ENCODE data around the gene PALLD.

PALLD gene

DNA sequence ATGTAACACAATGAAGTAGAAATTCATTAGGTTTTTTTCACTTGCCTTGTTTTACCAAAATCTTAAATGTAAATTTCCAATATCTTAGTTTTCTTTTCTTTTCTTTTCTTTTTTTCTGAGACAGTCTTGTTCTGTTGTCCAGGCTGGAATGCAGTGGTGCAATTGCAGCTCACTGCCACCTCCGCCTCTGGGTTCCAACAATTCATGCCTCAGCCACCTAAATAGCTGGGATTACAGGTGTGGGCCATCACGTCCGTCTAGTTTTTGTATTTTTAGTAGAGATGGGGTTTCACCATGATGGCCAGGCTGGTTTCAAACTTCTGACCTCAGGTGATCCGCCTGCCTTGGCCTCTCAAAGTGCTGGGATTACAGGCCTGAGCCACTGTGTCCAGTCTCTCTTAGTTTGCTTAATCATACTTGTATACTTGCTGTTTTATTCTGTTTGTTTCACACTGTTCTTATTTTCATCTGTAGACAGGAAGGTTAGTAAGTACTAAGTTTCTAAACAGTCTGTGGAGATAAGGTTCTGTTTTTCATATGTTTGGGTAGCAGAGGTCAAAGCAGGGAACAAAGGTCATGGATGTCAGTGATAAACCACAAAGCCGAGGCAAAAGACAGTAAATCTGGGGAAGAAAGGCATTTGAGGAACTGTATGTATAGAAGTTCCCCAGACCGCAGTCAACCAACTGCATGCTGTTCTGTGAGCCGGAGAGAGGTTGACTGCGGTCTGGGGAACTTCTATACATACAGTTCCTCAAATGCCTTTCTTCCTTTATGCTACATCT lies 384.2 kb downstream of the PALLD start:
- Mint-ChIP-seq H3K4me3 (peak overlapping the region; percentile 5), H3K36me3 (peaks cover 5% of the 10 kb centered on the region), H3K4me1 (peaks cover 30% of the 10 kb centered on the region), H3K27ac (no peak overlapping the region), H3K27me3 (peaks cover 24% of the 10 kb centered on the region), H3K9me3 (no peaks in the 10 kb centered on the region)
- ATAC-seq = peak; percentile 81

DNA sequence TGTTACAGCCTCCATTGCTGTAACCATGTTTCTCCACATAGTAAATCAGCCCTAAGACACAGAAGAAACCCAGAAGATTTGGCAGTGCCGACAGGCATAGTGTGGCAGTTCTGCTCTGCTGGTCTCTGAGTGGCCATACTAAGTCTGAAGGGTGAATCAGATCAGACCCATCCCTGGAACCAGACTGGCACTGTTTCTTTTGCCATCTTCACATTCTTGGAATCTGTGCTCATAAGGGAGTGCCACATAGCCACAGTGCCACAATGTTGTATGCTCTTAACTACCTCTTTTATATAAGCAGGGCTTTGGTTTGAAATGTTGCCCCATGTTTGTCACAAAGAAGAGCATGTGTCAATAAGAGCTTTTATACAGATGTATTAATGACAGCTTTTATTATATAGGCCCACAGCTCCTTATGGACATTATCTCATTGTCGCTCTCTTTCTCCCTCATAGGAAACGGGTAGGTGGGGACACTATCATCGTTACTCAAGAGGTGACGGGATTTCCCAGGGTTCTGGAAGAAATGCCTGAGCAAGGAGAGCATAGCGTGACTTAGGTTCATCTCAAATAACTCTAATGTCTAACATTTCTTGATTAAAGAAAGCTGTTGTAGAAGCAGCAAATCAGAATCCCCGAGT lies 385.0 kb downstream of the PALLD start:
- H3K27me3 Mint-ChIP-seq = peaks cover 20% of the 10 kb centered on the region
- ATAC-seq = peak; percentile 35
- H3K4me1 Mint-ChIP-seq = peaks cover 30% of the 10 kb centered on the region
- no peak overlapping the region for H3K4me3 Mint-ChIP-seq
- peaks cover 5% of the 10 kb centered on the region for H3K36me3 Mint-ChIP-seq
- no peak overlapping the region for H3K27ac Mint-ChIP-seq
- no peaks in the 10 kb centered on the region for H3K9me3 Mint-ChIP-seq

- H3K27ac Mint-ChIP-seq = no peak overlapping the region
- H3K4me3 Mint-ChIP-seq = no peak overlapping the region
Observed at GRCh38 chr4:168882650-168883233, 385.9 kb downstream of the PALLD start.

GRCh38 chr4:168883513-168883912 lies 386.7 kb downstream of the PALLD start:
- Mint-ChIP-seq H3K36me3 (peaks cover under 1% of the 10 kb centered on the region), H3K27ac (no peak overlapping the region)
- ATAC-seq = no peak

More at GRCh38 chr4:168882650-168883233, 385.9 kb downstream of the PALLD start:
- H3K4me1 Mint-ChIP-seq = peaks cover 30% of the 10 kb centered on the region
- peaks cover 20% of the 10 kb centered on the region for H3K27me3 Mint-ChIP-seq
- H3K36me3 Mint-ChIP-seq = peaks cover 5% of the 10 kb centered on the region
- H3K9me3 Mint-ChIP-seq = no peaks in the 10 kb centered on the region
- no peak for ATAC-seq

GRCh38 chr4:168884251-168885124 lies 387.6 kb downstream of the PALLD start:
- peaks cover 7% of the 10 kb centered on the region for H3K36me3 Mint-ChIP-seq
- H3K27me3 Mint-ChIP-seq = peaks cover 2% of the 10 kb centered on the region
- H3K4me1 Mint-ChIP-seq = peaks cover 15% of the 10 kb centered on the region
- ATAC-seq = no peak
- H3K9me3 Mint-ChIP-seq = no peaks in the 10 kb centered on the region
- no peak overlapping the region for H3K27ac Mint-ChIP-seq
- H3K4me3 Mint-ChIP-seq = no peak overlapping the region

More at GRCh38 chr4:168883513-168883912, 386.7 kb downstream of the PALLD start:
- no peak overlapping the region for H3K4me3 Mint-ChIP-seq
- H3K9me3 Mint-ChIP-seq = no peaks in the 10 kb centered on the region
- H3K27me3 Mint-ChIP-seq = peaks cover 12% of the 10 kb centered on the region
- H3K4me1 Mint-ChIP-seq = peaks cover 24% of the 10 kb centered on the region

DNA sequence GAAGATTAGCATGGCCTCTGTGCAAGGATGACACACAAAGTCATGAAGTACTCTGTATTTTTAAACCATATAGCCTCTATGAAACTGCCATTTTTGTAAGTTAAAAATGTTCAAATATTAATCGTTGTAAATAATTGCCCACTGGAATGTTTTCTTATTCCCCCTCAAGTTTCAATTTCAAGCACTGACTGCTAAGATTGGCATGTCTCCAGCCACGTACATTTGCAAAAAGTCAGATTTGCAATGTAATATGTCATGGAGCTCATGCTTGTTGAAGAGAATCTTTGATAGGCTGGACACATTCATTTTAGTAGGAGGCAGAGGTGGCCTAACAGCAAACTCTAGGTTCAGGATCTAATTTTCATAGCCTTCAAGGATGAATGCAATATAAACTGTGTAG lies 388.5 kb downstream of the PALLD start:
- ATAC-seq = no peak
- Mint-ChIP-seq H3K4me1 (peaks cover 14% of the 10 kb centered on the region), H3K27me3 (no peaks in the 10 kb centered on the region), H3K27ac (no peak overlapping the region), H3K4me3 (no peak overlapping the region), H3K36me3 (peaks cover 7% of the 10 kb centered on the region), H3K9me3 (no peaks in the 10 kb centered on the region)

DNA sequence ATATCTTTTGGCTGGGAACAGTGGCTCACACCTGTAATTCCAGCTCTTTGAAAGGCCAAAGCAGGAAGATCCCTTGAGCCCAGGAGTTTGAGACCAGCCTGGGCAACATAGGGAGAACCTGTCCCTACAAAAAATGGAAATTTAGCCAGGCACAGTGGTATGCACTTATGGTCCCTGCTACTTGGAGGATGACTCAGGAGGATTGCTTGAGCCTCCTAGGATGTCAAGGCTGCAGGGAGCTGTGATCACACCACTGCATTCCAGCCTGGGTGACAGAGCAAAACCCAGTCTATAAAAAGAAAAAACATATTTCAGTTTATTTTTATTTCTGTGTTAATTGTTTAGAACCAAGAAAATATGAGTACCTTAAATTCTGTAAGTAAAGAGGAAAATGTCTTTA lies 389.5 kb downstream of the PALLD start:
- Mint-ChIP-seq H3K4me1 (peaks cover 6% of the 10 kb centered on the region), H3K27me3 (no peaks in the 10 kb centered on the region), H3K36me3 (peaks cover 10% of the 10 kb centered on the region), H3K4me3 (no peak overlapping the region), H3K27ac (no peak overlapping the region), H3K9me3 (no peaks in the 10 kb centered on the region)
- no peak for ATAC-seq

DNA sequence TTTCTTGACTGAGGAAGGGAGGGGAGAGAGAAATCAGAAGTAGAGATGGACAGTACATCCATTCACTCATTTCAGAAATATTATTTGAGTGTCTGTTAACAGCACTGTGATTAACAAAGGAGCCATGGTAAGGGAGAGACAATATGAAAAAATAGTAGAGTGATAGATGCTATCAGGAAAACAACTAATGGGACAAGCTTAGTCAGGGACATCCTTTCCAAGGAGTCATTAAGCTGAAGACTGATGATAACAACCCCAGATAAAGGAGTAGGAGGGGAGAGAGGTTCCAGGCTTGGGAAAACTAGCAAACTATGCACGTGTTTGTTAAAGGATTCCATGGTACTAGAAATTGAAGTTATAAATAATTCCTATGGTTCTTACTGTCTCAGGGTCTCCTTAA lies 391.0 kb downstream of the PALLD start:
- Mint-ChIP-seq H3K9me3 (no peaks in the 10 kb centered on the region), H3K4me1 (no peaks in the 10 kb centered on the region), H3K36me3 (peaks cover 14% of the 10 kb centered on the region), H3K4me3 (no peak overlapping the region), H3K27me3 (no peaks in the 10 kb centered on the region), H3K27ac (no peak overlapping the region)
- no peak for ATAC-seq

- Mint-ChIP-seq H3K9me3 (no peaks in the 10 kb centered on the region), H3K27me3 (no peaks in the 10 kb centered on the region), H3K36me3 (peaks cover 14% of the 10 kb centered on the region), H3K4me1 (no peaks in the 10 kb centered on the region), H3K4me3 (no peak overlapping the region), H3K27ac (no peak overlapping the region)
- no peak for ATAC-seq
Observed at GRCh38 chr4:168888715-168889215, 391.9 kb downstream of the PALLD start.

DNA sequence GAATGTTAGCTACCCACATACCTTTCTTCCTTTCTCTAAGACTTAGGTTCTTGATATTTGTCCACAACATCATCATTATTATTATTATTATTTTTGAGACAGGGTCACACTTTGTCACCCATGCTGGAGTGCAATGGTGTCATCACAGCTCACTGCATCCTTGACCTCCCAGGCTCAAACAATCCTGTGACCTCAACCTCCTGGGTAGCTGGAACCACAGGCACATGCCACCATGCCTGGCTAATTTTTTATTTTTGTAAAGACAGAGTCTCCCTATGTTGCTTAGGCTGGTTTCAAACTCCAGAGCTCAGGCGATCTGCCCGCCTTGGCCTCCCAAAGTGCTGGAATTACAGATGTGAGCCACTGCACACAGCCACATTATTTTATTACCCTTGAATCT lies 394.2 kb downstream of the PALLD start:
- H3K4me3 Mint-ChIP-seq = no peak overlapping the region
- H3K27ac Mint-ChIP-seq = no peak overlapping the region
- ATAC-seq = no peak
- no peaks in the 10 kb centered on the region for H3K4me1 Mint-ChIP-seq
- H3K27me3 Mint-ChIP-seq = no peaks in the 10 kb centered on the region
- H3K9me3 Mint-ChIP-seq = no peaks in the 10 kb centered on the region
- peaks cover 24% of the 10 kb centered on the region for H3K36me3 Mint-ChIP-seq

- Mint-ChIP-seq H3K4me1 (no peaks in the 10 kb centered on the region), H3K9me3 (no peaks in the 10 kb centered on the region), H3K27me3 (no peaks in the 10 kb centered on the region), H3K27ac (no peak overlapping the region), H3K36me3 (peaks cover 24% of the 10 kb centered on the region), H3K4me3 (no peak overlapping the region)
- ATAC-seq = no peak
Observed at GRCh38 chr4:168891688-168892087, 394.8 kb downstream of the PALLD start.

- no peaks in the 10 kb centered on the region for H3K9me3 Mint-ChIP-seq
- no peak for ATAC-seq
- no peaks in the 10 kb centered on the region for H3K4me1 Mint-ChIP-seq
- H3K36me3 Mint-ChIP-seq = peaks cover 24% of the 10 kb centered on the region
- no peaks in the 10 kb centered on the region for H3K27me3 Mint-ChIP-seq
- H3K4me3 Mint-ChIP-seq = no peak overlapping the region
- no peak overlapping the region for H3K27ac Mint-ChIP-seq
Observed at GRCh38 chr4:168892475-168892874, 395.6 kb downstream of the PALLD start.

DNA sequence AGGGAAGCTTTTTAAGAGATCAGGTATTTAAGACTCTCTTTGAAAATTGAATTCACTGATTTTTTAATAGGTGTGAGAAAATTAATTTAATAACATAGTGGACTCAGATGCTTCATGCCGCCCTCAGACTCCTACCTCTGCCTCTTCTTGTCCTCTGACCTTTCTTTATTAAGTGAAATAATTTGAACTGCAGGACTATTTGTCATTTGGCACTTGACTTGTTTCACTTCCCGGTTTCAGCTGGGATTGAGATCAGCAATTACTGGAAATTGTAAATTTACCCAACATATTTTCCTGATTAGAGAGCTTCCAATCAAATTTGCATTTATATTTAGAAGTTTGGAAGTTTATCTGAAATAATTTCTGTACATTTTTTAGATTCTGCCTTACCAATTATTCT lies 396.4 kb downstream of the PALLD start:
- ATAC-seq = no peak
- Mint-ChIP-seq H3K9me3 (no peaks in the 10 kb centered on the region), H3K36me3 (peaks cover 24% of the 10 kb centered on the region), H3K4me3 (no peak overlapping the region), H3K27me3 (no peaks in the 10 kb centered on the region), H3K4me1 (no peaks in the 10 kb centered on the region), H3K27ac (no peak overlapping the region)

DNA sequence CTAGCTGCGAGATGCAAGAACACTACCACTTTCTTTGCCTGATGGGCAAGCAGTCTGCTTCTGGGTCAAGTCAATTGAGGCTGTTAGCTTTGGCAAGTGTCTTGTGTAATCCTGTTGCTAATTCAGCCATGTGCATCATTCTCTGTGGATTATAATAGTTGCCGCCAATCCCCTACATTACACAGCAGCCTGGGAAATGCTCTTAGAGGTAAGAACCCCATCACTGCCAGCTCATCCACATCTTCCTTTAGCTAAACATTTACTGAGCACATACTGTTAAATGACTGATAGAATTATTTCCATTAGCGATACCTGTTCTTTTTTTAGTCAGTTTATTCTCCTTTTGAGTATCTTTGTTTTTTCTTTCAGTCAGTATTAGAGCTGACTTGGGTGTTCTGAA lies 397.0 kb downstream of the PALLD start:
- H3K27ac Mint-ChIP-seq = no peak overlapping the region

DNA sequence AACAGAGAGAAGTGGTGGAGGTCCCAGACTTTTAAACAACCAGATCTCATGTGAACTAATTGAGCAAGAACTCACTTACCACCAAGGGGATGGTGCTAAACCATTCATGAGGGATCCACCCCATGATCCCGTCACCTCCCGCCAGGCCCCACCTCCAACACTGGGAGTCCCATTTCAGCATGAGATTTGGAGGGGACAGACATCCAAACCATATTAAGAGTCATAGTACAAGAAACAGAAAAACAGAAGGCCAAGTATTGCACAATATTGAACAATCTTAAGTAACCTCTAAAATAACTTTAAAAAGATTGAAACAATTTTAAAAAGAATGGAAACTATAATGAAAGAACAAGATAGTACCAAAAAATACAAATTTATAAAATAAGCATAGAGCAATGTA lies 403.2 kb downstream of the PALLD start:
- Mint-ChIP-seq H3K27me3 (no peaks in the 10 kb centered on the region), H3K4me3 (no peak overlapping the region), H3K36me3 (peaks cover 4% of the 10 kb centered on the region), H3K4me1 (no peaks in the 10 kb centered on the region), H3K9me3 (no peaks in the 10 kb centered on the region), H3K27ac (no peak overlapping the region)
- no peak for ATAC-seq

More for the DNA sequence above, 397.0 kb downstream of the PALLD start:
- Mint-ChIP-seq H3K36me3 (peaks cover 22% of the 10 kb centered on the region), H3K4me1 (no peaks in the 10 kb centered on the region), H3K27me3 (no peaks in the 10 kb centered on the region), H3K9me3 (no peaks in the 10 kb centered on the region), H3K4me3 (no peak overlapping the region)
- no peak for ATAC-seq

Measured in stimulated activated memory B cell treated with anti-CD40 and anti-IgM and Interleukin-4, amounts not matched to agents 10 μg/mL and 1 μg/mL and 100 μg/mL, for 72 hours (primary cell).